Measurements from ENCODE around the gene ADGRD2. TPM values are rescaled to one million over a fixed set of nuclear protein-coding genes. Genes with fewer than 3 reads are reported as not detected.

ADGRD2 gene, protein sequence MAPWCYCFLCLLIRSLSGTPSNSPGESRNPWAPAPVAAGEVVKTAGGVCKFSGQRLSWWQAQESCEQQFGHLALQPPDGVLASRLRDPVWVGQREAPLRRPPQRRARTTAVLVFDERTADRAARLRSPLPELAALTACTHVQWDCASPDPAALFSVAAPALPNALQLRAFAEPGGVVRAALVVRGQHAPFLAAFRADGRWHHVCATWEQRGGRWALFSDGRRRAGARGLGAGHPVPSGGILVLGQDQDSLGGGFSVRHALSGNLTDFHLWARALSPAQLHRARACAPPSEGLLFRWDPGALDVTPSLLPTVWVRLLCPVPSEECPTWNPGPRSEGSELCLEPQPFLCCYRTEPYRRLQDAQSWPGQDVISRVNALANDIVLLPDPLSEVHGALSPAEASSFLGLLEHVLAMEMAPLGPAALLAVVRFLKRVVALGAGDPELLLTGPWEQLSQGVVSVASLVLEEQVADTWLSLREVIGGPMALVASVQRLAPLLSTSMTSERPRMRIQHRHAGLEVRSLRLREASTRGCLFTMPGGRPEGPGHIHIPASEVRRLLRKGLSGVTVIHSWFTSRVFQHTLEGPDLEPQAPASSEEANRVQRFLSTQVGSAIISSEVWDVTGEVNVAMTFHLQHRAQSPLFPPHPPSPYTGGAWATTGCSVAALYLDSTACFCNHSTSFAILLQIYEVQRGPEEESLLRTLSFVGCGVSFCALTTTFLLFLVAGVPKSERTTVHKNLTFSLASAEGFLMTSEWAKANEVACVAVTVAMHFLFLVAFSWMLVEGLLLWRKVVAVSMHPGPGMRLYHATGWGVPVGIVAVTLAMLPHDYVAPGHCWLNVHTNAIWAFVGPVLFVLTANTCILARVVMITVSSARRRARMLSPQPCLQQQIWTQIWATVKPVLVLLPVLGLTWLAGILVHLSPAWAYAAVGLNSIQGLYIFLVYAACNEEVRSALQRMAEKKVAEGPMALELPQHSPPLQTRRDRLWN
- total RNA-seq: not detected

DNA sequence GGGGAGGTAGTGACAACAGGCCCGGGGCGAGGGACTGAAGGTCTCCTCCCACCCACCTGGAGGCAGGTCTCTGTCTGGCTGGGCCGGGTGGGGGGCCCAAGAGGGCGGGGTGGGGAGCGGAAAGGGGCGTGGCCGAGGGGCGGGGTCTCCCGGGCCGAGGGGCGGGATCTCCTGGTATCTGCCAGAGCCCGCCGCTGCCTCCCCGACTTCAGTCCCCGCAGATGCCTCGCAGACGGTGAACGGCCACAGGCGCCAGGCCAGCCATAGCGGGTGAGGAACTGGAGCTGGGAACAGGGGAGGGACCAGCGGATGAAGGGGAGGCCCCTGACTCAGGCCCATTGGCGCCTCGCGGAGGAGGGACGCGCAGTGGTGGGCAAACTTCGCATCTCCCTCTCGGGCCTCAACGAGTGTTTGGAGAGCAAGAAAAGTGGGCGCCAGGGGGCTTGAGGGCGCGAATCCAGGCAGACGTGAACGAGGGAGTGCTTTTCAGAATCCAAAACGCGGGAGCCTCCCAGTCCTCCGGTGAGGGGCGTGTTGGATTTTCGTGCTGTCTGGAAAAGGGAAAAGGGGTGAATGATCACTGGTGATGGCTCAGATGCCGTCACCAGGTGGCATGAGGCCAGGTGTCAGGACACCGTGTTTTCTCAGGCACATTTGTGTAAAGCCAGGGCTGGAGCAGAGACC is at the start of gene ADGRD2:
ADGRD2 (plus strand) TSS at position 211 of the 684 bp plus-strand sequence. CDS start 1,216 bp downstream, outside the sequence.
- Mint-ChIP-seq H3K27ac (no peak within 1 kb of the TSS), H3K4me1 (no peaks in the 10 kb centered on the region), H3K4me3 (no peak within 1 kb of the TSS), H3K27me3 (peaks cover 19% of the 10 kb centered on the region), H3K9me3 (no peaks in the 10 kb centered on the region), H3K36me3 (ENCODE audit: low read depth) (no peaks in the 10 kb centered on the region)
- no peak for ATAC-seq (replicated peaks)

DNA sequence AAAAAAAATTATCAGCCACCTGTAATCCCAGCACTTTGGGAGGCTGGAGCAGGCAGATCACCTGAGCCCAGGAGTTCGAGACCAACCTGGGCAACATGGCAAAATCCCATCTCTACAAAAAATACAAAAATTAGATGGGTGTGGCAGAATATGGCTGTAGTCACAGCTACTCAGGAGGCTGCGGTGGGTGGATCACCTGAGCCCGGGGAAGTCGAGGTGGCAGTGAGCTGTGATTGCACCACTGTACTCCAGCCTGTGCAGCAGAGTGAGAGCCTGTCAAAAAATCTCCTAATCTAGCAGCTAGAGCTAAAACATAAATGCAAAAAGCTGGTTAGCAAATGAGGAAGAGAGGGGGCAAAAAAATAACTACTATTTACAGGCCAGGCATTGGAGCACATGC is 47.0 kb upstream of the ADGRD2 start:
- Mint-ChIP-seq H3K4me3 (no peak overlapping the region), H3K4me1 (peaks cover 13% of the 10 kb centered on the region), H3K27ac (no peak overlapping the region), H3K9me3 (no peaks in the 10 kb centered on the region), H3K36me3 (ENCODE audit: low read depth) (peaks cover 100% of the 10 kb centered on the region), H3K27me3 (no peaks in the 10 kb centered on the region)
- no peak for ATAC-seq (replicated peaks)

DNA sequence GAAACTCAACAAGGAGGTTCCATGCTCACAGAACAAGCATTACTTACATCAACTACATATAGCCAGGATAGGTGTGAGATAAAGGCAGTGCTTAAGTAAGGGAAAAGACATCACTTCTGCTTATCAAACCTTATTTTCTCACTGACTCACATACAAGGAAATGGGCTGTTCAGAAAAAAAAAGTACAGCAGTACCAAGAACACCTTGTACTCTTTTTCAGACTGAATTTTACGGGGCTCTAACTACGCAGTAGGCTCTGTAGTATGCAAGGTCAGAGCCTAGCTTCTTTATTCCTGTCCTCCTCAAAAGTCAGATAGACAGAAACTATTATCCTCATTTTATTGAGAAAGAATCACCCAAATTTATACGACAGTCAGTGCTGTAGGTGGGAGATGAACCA is 40.8 kb upstream of the ADGRD2 start:
- no peak overlapping the region for H3K4me3 Mint-ChIP-seq
- H3K27ac Mint-ChIP-seq: no peak overlapping the region
- H3K4me1 Mint-ChIP-seq: peaks cover 14% of the 10 kb centered on the region
- H3K27me3 Mint-ChIP-seq: no peaks in the 10 kb centered on the region
- no peaks in the 10 kb centered on the region for H3K9me3 Mint-ChIP-seq
- ATAC-seq (replicated peaks): no peak
- H3K36me3 Mint-ChIP-seq (ENCODE audit: low read depth): peaks cover 99% of the 10 kb centered on the region

DNA sequence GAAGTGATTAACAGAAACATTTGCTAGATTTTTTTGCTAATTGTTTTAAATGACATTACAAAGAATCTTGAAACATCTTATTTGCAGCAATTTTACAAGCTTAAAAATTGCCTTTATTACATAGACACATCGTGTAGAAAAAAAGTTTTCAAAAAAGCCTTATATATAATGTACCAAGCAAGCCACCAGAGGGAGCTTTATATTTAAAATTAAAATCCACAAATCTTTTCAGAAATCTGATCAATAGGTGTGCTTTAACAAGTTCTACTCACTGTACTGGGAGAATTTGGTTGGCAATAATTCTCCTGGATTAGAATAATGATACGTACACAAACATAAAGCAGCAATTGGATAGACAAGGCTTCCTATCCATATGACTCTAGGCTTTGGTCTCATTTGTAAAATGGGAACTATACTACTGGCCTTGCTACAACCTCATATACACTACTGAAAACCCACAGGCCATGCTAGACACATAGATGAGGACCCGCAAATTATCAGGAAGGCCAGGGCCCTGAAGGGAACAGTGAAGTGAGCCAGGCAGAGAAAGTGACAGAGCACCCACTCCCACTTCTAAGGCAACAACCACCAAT is 39.8 kb upstream of the ADGRD2 start:
- no peaks in the 10 kb centered on the region for H3K27me3 Mint-ChIP-seq
- no peak for ATAC-seq (replicated peaks)
- peaks cover 99% of the 10 kb centered on the region for H3K36me3 Mint-ChIP-seq (ENCODE audit: low read depth)
- no peak overlapping the region for H3K27ac Mint-ChIP-seq
- H3K9me3 Mint-ChIP-seq: peaks cover under 1% of the 10 kb centered on the region
- H3K4me1 Mint-ChIP-seq: peaks cover 15% of the 10 kb centered on the region
- H3K4me3 Mint-ChIP-seq: no peak overlapping the region

DNA sequence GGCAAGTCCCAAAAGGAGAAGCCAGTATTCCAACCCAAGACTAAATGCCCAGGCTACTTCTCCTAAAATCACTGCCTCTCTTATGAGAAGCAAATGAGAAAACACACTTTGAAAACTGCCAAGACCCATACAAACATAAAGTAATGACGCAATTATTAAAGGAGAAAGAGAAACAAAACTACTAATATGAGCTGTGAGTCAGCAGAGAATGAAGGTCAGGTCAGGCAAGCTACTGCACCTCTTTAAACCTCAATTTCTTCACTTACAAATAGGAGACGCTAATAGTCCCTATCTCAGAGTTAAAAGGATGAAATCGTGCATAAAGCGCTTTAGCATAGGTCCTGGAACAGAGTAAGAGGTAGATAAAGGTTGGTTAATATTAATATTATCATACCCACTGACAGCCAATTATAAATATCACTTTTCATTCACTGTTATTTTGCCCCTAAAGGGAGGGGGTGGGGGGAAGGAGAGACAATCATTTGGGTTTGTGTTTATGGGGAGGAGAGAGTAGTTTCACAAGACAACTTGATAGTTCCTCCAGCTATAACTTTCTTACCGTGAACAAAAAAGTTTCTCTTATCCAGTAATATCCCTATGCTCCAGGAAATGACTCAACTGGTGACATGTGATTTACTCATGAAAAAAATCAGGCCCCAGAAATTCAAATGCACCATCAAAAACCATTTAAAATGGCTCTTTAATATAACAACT is 38.6 kb upstream of the ADGRD2 start:
- H3K4me1 Mint-ChIP-seq: peaks cover 19% of the 10 kb centered on the region

DNA sequence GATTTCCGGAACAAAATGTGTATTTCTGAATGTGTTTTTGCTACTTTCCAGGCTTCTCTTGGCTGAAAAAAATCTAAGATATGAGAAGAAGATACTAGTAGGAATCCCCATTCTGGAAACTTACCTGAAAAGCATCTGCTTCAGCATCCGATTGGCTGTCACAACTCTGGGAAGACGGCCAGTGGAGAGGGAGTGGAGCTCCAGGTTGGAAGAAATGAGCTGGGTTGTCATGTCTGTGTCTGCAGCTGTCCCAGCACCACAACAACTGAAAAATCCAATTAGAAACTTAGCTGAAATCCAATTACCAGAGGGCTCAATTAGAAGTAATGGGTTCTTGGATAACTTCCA is 38.0 kb upstream of the ADGRD2 start:
- no peak for ATAC-seq (replicated peaks)
- Mint-ChIP-seq H3K36me3 (ENCODE audit: low read depth) (peaks cover 81% of the 10 kb centered on the region), H3K27me3 (no peaks in the 10 kb centered on the region), H3K4me1 (peaks cover 19% of the 10 kb centered on the region), H3K9me3 (peaks cover 3% of the 10 kb centered on the region), H3K27ac (no peak overlapping the region), H3K4me3 (no peak overlapping the region)

More for the DNA sequence above, 38.6 kb upstream of the ADGRD2 start:
- Mint-ChIP-seq H3K4me3 (no peak overlapping the region), H3K27ac (no peak overlapping the region), H3K9me3 (peaks cover 3% of the 10 kb centered on the region), H3K36me3 (ENCODE audit: low read depth) (peaks cover 86% of the 10 kb centered on the region), H3K27me3 (no peaks in the 10 kb centered on the region)
- ATAC-seq (replicated peaks): no peak

DNA sequence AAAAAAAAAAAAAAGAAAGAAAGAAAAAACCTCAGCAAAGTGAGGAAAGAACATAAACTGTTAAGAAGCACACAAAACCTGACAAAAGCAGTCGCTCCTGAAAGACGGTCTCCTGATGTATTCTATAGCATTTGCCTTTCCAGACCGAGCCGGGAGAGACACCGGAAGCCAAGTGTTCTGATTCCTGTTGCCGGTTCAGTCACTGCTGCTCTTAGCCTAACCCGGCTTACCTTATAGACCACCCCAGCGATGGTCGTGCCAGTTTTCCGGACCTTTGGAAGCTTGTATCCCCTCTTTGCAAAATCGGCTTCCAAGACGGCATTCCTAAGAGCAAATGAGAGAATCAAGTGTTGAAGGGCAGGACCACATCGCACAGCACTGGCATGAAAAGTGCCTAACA is 35.6 kb upstream of the ADGRD2 start:
- peak overlapping the region; percentile 96 for H3K4me3 Mint-ChIP-seq
- no peak for ATAC-seq (replicated peaks)
- peaks cover 57% of the 10 kb centered on the region for H3K36me3 Mint-ChIP-seq (ENCODE audit: low read depth)
- H3K27me3 Mint-ChIP-seq: no peaks in the 10 kb centered on the region
- H3K9me3 Mint-ChIP-seq: peaks cover 3% of the 10 kb centered on the region
- peaks cover 19% of the 10 kb centered on the region for H3K4me1 Mint-ChIP-seq
- H3K27ac Mint-ChIP-seq: peak overlapping the region; percentile 98

DNA sequence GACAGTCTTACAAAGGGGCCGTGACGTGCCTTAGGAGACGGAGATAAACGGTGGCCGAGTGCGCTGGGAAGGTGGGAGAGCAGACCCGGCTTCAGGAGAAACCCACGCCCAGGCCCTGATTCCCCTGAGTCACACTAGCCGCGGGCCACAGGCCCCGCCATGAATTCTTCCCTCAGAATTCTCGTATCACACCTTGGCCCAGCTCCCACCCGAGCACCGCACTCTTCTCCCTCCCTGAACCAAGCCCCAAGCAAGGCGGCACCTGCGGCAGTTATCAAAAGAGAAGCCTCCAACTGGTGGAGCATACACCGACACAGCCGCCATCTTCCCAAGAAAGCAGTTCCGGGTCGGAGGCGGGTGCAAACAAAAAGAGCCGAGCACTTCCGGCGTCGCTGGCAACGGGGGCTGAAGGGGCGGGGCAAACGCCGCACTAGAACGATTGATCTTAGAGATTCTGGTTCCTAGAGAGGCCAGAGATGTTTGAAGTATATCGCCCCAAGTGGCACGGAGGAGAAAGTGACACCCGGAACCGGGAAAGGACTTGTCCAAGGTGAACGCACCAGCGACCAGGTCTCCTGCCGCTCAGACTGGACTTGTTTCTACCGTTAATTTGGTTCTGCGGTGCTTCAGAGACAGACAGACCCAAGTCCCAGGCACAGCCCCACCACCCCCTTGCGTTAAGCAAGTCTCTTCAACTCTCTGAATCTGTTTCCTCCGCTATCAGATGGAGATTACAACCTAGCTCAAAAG is 35.0 kb upstream of the ADGRD2 start, which contains the start of gene PSMB7:
PSMB7 (minus strand) TSS at position 341 of the 750 bp plus-strand sequence; CDS start at position 324, 17 bp downstream.
- Mint-ChIP-seq H3K27ac (peak within 1 kb of the TSS; percentile 98), H3K36me3 (ENCODE audit: low read depth) (peaks cover 51% of the 10 kb centered on the region), H3K9me3 (peaks cover 3% of the 10 kb centered on the region), H3K4me1 (peaks cover 19% of the 10 kb centered on the region), H3K4me3 (peak within 1 kb of the TSS; percentile 96), H3K27me3 (no peaks in the 10 kb centered on the region)
- peak; percentile 97 for ATAC-seq (replicated peaks)

DNA sequence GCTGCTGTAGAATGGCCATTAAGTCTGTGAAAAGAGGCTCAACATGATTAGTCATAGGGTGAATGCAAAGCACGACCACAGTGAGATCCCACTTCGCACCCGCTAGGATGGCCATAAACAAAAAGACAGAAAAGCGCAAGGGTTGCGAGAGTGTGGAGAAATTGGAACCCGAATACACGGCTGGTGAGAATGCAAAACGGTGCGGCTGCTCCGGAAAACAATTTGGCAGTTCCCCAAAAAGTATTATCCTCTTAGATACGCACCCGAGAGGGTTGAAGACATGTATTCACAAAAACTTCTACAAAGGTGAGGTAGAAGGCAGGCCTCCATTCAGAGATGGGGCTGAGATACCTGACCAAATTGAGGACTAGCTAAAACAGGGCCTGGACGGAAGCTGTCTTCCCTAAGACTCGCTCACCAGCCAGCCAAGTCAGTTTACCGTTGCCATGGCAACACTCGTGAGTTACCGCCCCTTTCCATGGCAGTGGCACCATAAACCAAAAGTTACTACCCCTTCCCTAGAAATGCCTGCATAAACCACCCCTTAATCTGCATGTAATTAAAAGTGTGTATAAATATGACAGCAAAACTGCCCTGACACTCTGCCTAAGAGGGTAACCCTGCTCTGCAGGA is 34.3 kb upstream of the ADGRD2 start:
- ATAC-seq (replicated peaks): peak; percentile 8
- Mint-ChIP-seq H3K27me3 (no peaks in the 10 kb centered on the region), H3K36me3 (ENCODE audit: low read depth) (peaks cover 44% of the 10 kb centered on the region), H3K4me1 (peaks cover 19% of the 10 kb centered on the region), H3K9me3 (peaks cover 3% of the 10 kb centered on the region), H3K27ac (peak overlapping the region; percentile 98), H3K4me3 (peak overlapping the region; percentile 96)

DNA sequence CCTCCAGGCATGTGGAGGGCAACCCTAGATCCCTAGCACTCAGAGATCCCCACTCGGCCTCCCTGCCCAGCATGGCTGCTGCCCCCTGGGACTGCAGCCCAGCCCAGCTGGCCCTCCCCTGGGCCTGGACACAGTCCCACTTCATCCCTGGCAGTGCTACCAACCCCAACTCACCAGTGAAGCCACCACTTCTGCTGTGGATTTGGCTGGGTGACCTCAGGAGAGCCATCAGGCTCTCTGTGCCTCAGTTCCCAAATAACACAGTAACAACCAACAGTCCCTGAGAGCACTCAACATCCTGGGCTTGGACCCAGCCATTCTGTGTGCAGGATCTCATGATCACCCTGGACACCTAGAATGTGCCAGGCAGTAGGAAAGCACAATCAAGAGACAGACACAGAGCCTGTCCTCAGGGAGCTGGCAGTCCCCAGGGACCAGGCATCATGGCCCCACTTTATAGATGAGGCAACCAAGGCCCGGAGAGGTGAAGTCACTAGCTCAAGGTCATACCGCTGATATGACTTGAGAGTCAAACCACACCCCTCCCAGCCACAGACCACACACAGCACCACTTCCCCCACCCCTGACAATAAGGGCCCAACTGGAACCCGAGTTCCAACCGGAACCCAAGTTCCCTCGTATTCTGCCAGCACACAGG is 30.3 kb upstream of the ADGRD2 start:
- Mint-ChIP-seq H3K27me3 (peaks cover 10% of the 10 kb centered on the region), H3K9me3 (peaks cover 3% of the 10 kb centered on the region), H3K4me1 (peaks cover 11% of the 10 kb centered on the region), H3K4me3 (no peak overlapping the region), H3K27ac (no peak overlapping the region), H3K36me3 (ENCODE audit: low read depth) (peaks cover 4% of the 10 kb centered on the region)
- no peak for ATAC-seq (replicated peaks)

DNA sequence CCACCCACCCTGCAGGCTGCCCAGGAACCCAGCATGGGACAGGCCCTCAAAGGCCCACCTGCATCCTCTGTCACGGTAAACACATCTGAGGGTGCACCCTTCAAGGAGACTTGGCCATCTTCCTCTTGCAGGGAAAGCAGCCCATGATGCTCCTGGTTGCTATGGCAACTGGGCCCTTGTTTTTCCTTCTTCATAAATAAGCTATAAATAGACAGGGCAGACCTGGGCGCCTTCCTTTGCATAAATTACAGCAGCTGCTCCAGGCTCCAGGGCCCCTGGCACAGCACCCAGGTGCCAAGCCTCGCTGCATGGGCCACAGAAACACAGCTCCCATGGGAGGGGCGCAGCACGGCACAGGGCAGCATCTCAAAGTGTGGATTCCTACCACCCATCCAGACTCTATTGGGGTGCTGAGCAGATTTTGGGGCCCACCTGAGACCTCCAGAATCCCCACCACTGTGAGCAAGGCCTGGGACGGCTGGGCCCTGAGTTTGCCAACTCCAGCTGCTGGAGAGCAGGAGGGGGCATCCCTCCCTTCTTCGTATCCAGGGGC is 29.2 kb upstream of the ADGRD2 start:
- H3K27me3 Mint-ChIP-seq: peaks cover 10% of the 10 kb centered on the region
- no peaks in the 10 kb centered on the region for H3K9me3 Mint-ChIP-seq
- no peak overlapping the region for H3K27ac Mint-ChIP-seq
- H3K4me1 Mint-ChIP-seq: peaks cover 6% of the 10 kb centered on the region
- no peaks in the 10 kb centered on the region for H3K36me3 Mint-ChIP-seq (ENCODE audit: low read depth)
- no peak overlapping the region for H3K4me3 Mint-ChIP-seq
- no peak for ATAC-seq (replicated peaks)

DNA sequence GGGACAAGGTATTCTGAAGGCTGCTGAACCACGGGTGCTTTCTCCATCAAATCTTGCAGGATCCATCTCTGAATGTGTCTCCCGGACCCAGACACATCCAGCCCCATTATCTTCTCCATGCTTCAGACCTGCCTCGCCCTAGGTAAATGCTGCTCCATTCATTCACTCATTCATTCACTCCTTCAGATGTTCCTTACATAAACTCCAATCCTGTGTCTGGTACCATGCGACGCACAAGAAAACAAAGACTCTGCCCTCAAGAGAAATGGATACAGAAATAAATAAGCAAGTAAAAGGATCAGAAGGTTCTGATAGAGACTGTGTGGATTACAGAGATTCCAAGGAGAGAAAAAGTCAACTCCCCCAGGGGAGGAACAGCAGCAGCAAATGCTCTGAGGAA is 27.1 kb upstream of the ADGRD2 start:
- H3K27me3 Mint-ChIP-seq: peaks cover 10% of the 10 kb centered on the region

More for the DNA sequence above, 27.1 kb upstream of the ADGRD2 start:
- Mint-ChIP-seq H3K4me1 (peaks cover 6% of the 10 kb centered on the region), H3K9me3 (no peaks in the 10 kb centered on the region), H3K4me3 (no peak overlapping the region), H3K36me3 (ENCODE audit: low read depth) (no peaks in the 10 kb centered on the region), H3K27ac (peak overlapping the region; percentile 10)
- no peak for ATAC-seq (replicated peaks)

Data from activated T-helper 17 cell treated with anti-CD3 and anti-CD28 coated beads, Interleukin-2, amount 50 U/mL, for 72 hours (primary cell).